HCT116 (cell line): ENCODE measurements around the gene ACSL5. TPM values are rescaled to one million over a fixed set of nuclear protein-coding genes. Genes with fewer than 3 reads are reported as not detected.
A peak's percentile ranks its signal among the peaks of the same experiment; 100 is the strongest.
"Not testable (repeated sequence)": the region's sequence is repeated elsewhere in the genome, so short reads cannot be mapped to it uniquely, and the experiment has no call there.

ENCODE experiments used
- ATAC-seq: fragments of 200-7000 bp; cut with Tn5 transposase; 2 replicates; pipeline ENCODE4 v1.9.1; 2020; ENCODE audit warnings: mild to moderate bottlenecking, moderate library complexity
- BruUV-seq: library from RNA; stranded (reverse); fragments of 400-500 nt; replicated peaks from 2 replicates; lab custom pipeline; 2021; lab: Mats Ljungman, UMichigan
- CTCF ChIA-PET: fragments of 300-600 bp; sonication (Branson Sonifier 250); formaldehyde crosslinking; loops from one replicate; lab custom pipeline; 2021; ENCODE audit warnings: antibody characterized with exemption; lab: Charles Lee
- POLR2A ChIA-PET: fragments of 300-600, 350-600 bp; sonication (Branson Sonifier 250); formaldehyde crosslinking; loops from one replicate; lab custom pipeline; 2021; ENCODE audit warnings: antibody characterized with exemption; lab: Charles Lee
- RAD21 ChIA-PET, 2 experiments: fragments of 300-600 bp; sonication (Branson Sonifier 250); formaldehyde crosslinking; loops; one replicate each; lab custom pipeline; 2023; ENCODE audit warnings: low total read pairs in 2 of 2; ENCODE audit not compliant: uncharacterized antibody in 2 of 2, unreplicated experiment in 2 of 2, low non-redundant PET in 1 of 2; lab: Charles Lee
- DNase-seq: peaks from one replicate; pipeline ENCODE4 v3.0.0-alpha.2; 2010; ENCODE audit warnings: low read depth, low spot score
- H2AFZ ChIP-seq: fragments of 200-600 bp; shearing (Covaris generic), sonication (generic); 2 replicates; pipeline ENCODE4 v1.6.1; 2017; ENCODE audit warnings: low read depth, mixed run types, mixed read lengths, antibody characterized with exemption, low read length; ENCODE audit not compliant: poor library complexity, severe bottlenecking
- H3K27ac ChIP-seq: 2 replicates; pipeline ENCODE4 v1.5.1; 2012; ENCODE audit warnings: low read depth, low read length
- H3K27me3 ChIP-seq: fragments of 200-600 bp; sonication (generic); 2 replicates; pipeline ENCODE4 v1.6.1; 2016; ENCODE audit warnings: mixed run types, low read length, mixed read lengths; ENCODE audit not compliant: insufficient read depth
- H3K36me3 ChIP-seq, 2 experiments: fragments of 200-500 bp in 1 of 2; fragments of 200-600 bp in 1 of 2; sonication (Bioruptor generic) in 1 of 2; sonication (generic) in 1 of 2; 2 replicates each; pipeline versions ENCODE4 v1.5.1 to v1.6.1; 2014 to 2016; ENCODE audit warnings: low read length in 2 of 2, inconsistent platforms in 1 of 2, mixed read lengths in 1 of 2, mixed run types in 1 of 2; ENCODE audit not compliant: insufficient read depth in 2 of 2, control insufficient read depth in 1 of 2
- H3K4me1 ChIP-seq, 2 experiments: fragments of 200-600 bp in 1 of 2; sonication (generic) in 1 of 2; 2 replicates each; pipeline versions ENCODE4 v1.5.1 to v1.6.1; 2012 to 2017; ENCODE audit warnings: low read length in 2 of 2, inconsistent platforms in 1 of 2, mild to moderate bottlenecking in 1 of 2, mixed read lengths in 1 of 2, mixed run types in 1 of 2, moderate library complexity in 1 of 2; ENCODE audit not compliant: insufficient read depth in 2 of 2, control insufficient read depth in 1 of 2
- H3K4me2 ChIP-seq: fragments of 200-600 bp; sonication (generic); 2 replicates; pipeline ENCODE4 v1.6.1; 2017; ENCODE audit warnings: mixed run types, low read length, mixed read lengths
- H3K4me3 ChIP-seq, 2 experiments: fragments of 200-600 bp in 1 of 2; sonication (generic) in 1 of 2; replicated peaks in 1 of 2; 2 replicates each; pipeline ENCODE4 v1.5.1; 2011 to 2016; ENCODE audit warnings: low read length in 2 of 2, control low read depth in 1 of 2, low read depth in 1 of 2, mild to moderate bottlenecking in 1 of 2, mixed read lengths in 1 of 2, mixed run types in 1 of 2
- H3K79me2 ChIP-seq: fragments of 200-600 bp; sonication (generic); 2 replicates; pipeline ENCODE4 v1.6.1; 2017; ENCODE audit warnings: mild to moderate bottlenecking, mixed run types, low read length, moderate library complexity, mixed read lengths; ENCODE audit not compliant: insufficient read depth
- H3K9ac ChIP-seq: fragments of 200-600 bp; sonication (generic); 2 replicates; pipeline ENCODE4 v1.6.1; 2016; ENCODE audit warnings: low read length, mixed read lengths
- H3K9me2 ChIP-seq: fragments of 200-600 bp; sonication (generic), shearing (Covaris generic); 2 replicates; pipeline ENCODE4 v1.6.1; 2017; ENCODE audit warnings: mixed run types, mild to moderate bottlenecking, moderate library complexity; ENCODE audit not compliant: insufficient read depth
- H3K9me3 ChIP-seq, 2 experiments: fragments of 200-500 bp in 1 of 2; fragments of 200-600 bp in 1 of 2; sonication (Bioruptor generic) in 1 of 2; sonication (generic) in 1 of 2; 2 replicates each; pipeline ENCODE4 v1.6.1; 2014 to 2017; ENCODE audit warnings: low read length in 2 of 2, mixed read lengths in 2 of 2, inconsistent platforms in 1 of 2, low read depth in 1 of 2, mild to moderate bottlenecking in 1 of 2, mixed run types in 1 of 2, moderate library complexity in 1 of 2; ENCODE audit not compliant: control insufficient read depth in 1 of 2, insufficient read depth in 1 of 2
- H4K20me1 ChIP-seq: fragments of 200-600 bp; sonication (generic), shearing (Covaris generic); 2 replicates; pipeline ENCODE4 v1.6.1; 2017; ENCODE audit warnings: mixed run types, mild to moderate bottlenecking, moderate library complexity; ENCODE audit not compliant: insufficient read depth
- POLR2AphosphoS5 ChIP-seq: IDR thresholded peaks from 2 replicates; pipeline ENCODE4 v1.6.1; 2011; ENCODE audit warnings: mild to moderate bottlenecking, low read depth, low read length, moderate library complexity
- intact Hi-C: fragments of 100-400 bp; cut with micrococcal nuclease; formaldehyde crosslinking; loops from 2 replicates; pipeline ENCODE4 v1.10.0; 2022
- total RNA-seq: library from RNA; stranded (reverse); gene quantifications from one replicate; pipeline ENCODE4 v1.2.1, GENCODE V29; 2021; ENCODE audit not compliant: unreplicated experiment

The ACSL5 gene
- total RNA-seq, 1 experiment from 2014 or later: 195 TPM

DNA sequence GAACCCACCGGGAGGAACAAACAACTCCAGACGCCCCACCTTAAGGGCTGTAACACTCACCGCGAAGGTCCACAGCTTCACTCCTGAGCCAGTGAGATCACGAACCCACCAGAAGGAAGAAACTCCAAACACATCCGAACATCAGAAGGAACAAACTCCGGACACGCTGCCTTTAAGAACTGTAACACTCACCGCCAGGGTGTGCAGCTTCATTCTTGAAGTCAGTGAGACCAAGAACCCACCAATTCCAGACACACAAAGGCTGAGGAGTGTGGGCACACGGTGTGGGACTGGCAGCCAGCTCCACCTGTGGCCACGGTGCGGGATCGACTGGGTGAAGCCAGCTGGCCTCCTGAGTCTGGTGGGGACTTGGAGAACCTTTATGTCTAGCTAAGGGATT is 2.6 kb upstream of the ACSL5 start:
- DNase-seq, H3K36me3 ChIP-seq, H3K9me2 ChIP-seq, RAD21 ChIA-PET, H3K9me3 ChIP-seq, H3K4me3 ChIP-seq, H3K4me2 ChIP-seq, H4K20me1 ChIP-seq, H2AFZ ChIP-seq, BruUV-seq, intact Hi-C loops, H3K27ac ChIP-seq, H3K27me3 ChIP-seq, ATAC-seq, H3K9ac ChIP-seq: not testable (repeated sequence)
- POLR2A ChIA-PET: interaction anchor here (0.9 to 7.2 kb wide), 5 partner anchors 9 to 39 kb away, joined by 3 to 134 read pairs (median 6); no protein-coding TSS in a partner anchor
- CTCF ChIA-PET: interaction anchor here (1.5 kb wide), 1 partner anchor 55 kb away, joined by 3 read pairs; no protein-coding TSS in a partner anchor
- H3K4me1 ChIP-seq: peaks cover 35 to 54% of the 10 kb centered on the region in 2 experiments
- peaks cover 20% of the 10 kb centered on the region for H3K79me2 ChIP-seq

DNA sequence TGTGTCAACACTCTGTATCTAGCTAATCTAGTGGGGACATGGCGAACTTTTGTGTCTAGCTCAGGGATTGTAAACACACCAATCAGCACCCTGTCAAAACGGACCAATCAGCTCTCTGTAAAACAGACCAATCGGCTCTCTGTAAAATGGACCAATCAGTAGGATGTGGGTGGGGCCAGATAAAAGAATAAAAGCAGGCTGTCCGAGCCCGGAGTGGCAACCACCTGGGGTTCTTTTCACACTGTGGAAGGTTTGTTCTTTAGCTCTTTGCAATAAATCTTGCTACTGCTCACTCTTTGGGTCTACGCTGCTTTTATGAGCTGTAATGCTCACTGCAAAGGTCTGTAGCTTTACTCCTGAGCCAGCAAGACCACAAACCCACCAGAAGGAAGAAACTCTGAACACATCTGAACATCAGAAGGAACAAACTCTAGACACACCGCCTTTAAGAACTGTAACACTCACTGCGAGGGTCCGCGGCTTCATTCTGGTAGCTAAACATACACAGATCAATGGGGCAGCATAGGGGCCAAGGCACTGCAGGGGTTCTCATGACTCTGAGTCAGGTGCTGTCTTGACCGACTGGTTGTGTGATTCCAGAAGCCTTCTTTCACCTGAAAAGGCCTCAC is 1.6 kb upstream of the ACSL5 start:
- H4K20me1 ChIP-seq, H3K9me3 ChIP-seq, ATAC-seq, H2AFZ ChIP-seq, H3K9ac ChIP-seq, H3K27me3 ChIP-seq, CTCF ChIA-PET, intact Hi-C loops, DNase-seq, H3K4me2 ChIP-seq, BruUV-seq, H3K4me3 ChIP-seq, H3K9me2 ChIP-seq, H3K36me3 ChIP-seq, RAD21 ChIA-PET: not testable (repeated sequence)
- POLR2A ChIA-PET: interaction anchor here (0.9 to 7.2 kb wide), 7 partner anchors 8 to 43 kb away, joined by 3 to 134 read pairs (median 5); no protein-coding TSS in a partner anchor
- peak overlapping the region; percentile 77 for H3K27ac ChIP-seq
- peak; percentile 19; the same call in 1 of the 2 replicates for TF ChIP-seq POLR2AphosphoS5
- H3K79me2 ChIP-seq: peaks cover 29% of the 10 kb centered on the region
- H3K4me1 ChIP-seq: peaks cover 45 to 58% of the 10 kb centered on the region in 2 experiments
